ENCODE results near the gene LRCOL1.

Gene LRCOL1

GRCh38 chr12:132632521-132633228 lies 22.3 kb upstream of the LRCOL1 start:
- H3K79me2 ChIP-seq (ENCODE audit: insufficient read depth, low read length): no peaks in the 10 kb centered on the region
- no peak for TF ChIP-seq EZH2 (IDR thresholded peaks at IDR 0.05; ENCODE audit: borderline replicate concordance, low read length)
- TF ChIP-seq CTCF (IDR thresholded peaks at IDR 0.05; ENCODE audit: low read length): no peak
- peaks cover 95% of the 10 kb centered on the region for H3K36me3 ChIP-seq (ENCODE audit: insufficient read depth, low read length)
- no peaks in the 10 kb centered on the region for H3K27me3 ChIP-seq (ENCODE audit: insufficient read depth, low read length)
- H3K4me2 ChIP-seq (ENCODE audit: low read length): no peak overlapping the region
- no peaks in the 10 kb centered on the region for H3K9me2 ChIP-seq (ENCODE audit: low read depth, low read length)
- H4K20me1 ChIP-seq (ENCODE audit: insufficient read depth, low read length): no peaks in the 10 kb centered on the region
- H3K27ac ChIP-seq (ENCODE audit: low read depth, low read length, poor library complexity, severe bottlenecking): no peak overlapping the region
- no peak overlapping the region for H3K4me3 ChIP-seq (ENCODE audit: low read depth, low read length, poor library complexity, severe bottlenecking)
- H2AFZ ChIP-seq (ENCODE audit: low read length): no peak overlapping the region
- H3K9ac ChIP-seq (ENCODE audit: low read length): no peak overlapping the region
- H3K9me3 ChIP-seq (ENCODE audit: low read length): no peaks in the 10 kb centered on the region
- no peaks in the 10 kb centered on the region for H3K4me1 ChIP-seq (ENCODE audit: insufficient read depth, low read length, severe bottlenecking)
- H3F3A ChIP-seq (ENCODE audit: insufficient read depth, low read length): no peaks in the 10 kb centered on the region

GRCh38 chr12:132631666-132632065 lies 21.3 kb upstream of the LRCOL1 start:
- Histone ChIP-seq H3K27me3 (ENCODE audit: insufficient read depth, low read length) (no peaks in the 10 kb centered on the region), H3K79me2 (ENCODE audit: insufficient read depth, low read length) (no peaks in the 10 kb centered on the region), H3K4me2 (ENCODE audit: low read length) (no peak overlapping the region), H3K4me1 (ENCODE audit: insufficient read depth, low read length, severe bottlenecking) (no peaks in the 10 kb centered on the region), H3F3A (ENCODE audit: insufficient read depth, low read length) (no peaks in the 10 kb centered on the region), H3K36me3 (ENCODE audit: insufficient read depth, low read length) (peaks cover 88% of the 10 kb centered on the region), H3K4me3 (ENCODE audit: low read depth, low read length, poor library complexity, severe bottlenecking) (no peak overlapping the region), H4K20me1 (ENCODE audit: insufficient read depth, low read length) (no peaks in the 10 kb centered on the region), H3K9me3 (ENCODE audit: low read length) (no peaks in the 10 kb centered on the region), H3K9me2 (ENCODE audit: low read depth, low read length) (no peaks in the 10 kb centered on the region), H3K9ac (ENCODE audit: low read length) (no peak overlapping the region), H3K27ac (ENCODE audit: low read depth, low read length, poor library complexity, severe bottlenecking) (no peak overlapping the region), H2AFZ (ENCODE audit: low read length) (no peak overlapping the region)
- no peak for TF ChIP-seq CTCF (IDR thresholded peaks at IDR 0.05; ENCODE audit: low read length)
- no peak for TF ChIP-seq EZH2 (IDR thresholded peaks at IDR 0.05; ENCODE audit: borderline replicate concordance, low read length)

- Histone ChIP-seq H3K79me2 (ENCODE audit: insufficient read depth, low read length) (no peaks in the 10 kb centered on the region), H3F3A (ENCODE audit: insufficient read depth, low read length) (no peaks in the 10 kb centered on the region), H2AFZ (ENCODE audit: low read length) (no peak overlapping the region), H3K9me3 (ENCODE audit: low read length) (no peaks in the 10 kb centered on the region), H3K27ac (ENCODE audit: low read depth, low read length, poor library complexity, severe bottlenecking) (no peak overlapping the region), H3K27me3 (ENCODE audit: insufficient read depth, low read length) (no peaks in the 10 kb centered on the region), H3K36me3 (ENCODE audit: insufficient read depth, low read length) (peaks cover 88% of the 10 kb centered on the region), H3K4me3 (ENCODE audit: low read depth, low read length, poor library complexity, severe bottlenecking) (no peak overlapping the region), H3K4me2 (ENCODE audit: low read length) (no peak overlapping the region), H3K4me1 (ENCODE audit: insufficient read depth, low read length, severe bottlenecking) (no peaks in the 10 kb centered on the region), H3K9me2 (ENCODE audit: low read depth, low read length) (no peaks in the 10 kb centered on the region), H4K20me1 (ENCODE audit: insufficient read depth, low read length) (no peaks in the 10 kb centered on the region), H3K9ac (ENCODE audit: low read length) (no peak overlapping the region)
- TF ChIP-seq EZH2 (IDR thresholded peaks at IDR 0.05; ENCODE audit: borderline replicate concordance, low read length): no peak
- no peak for TF ChIP-seq CTCF (IDR thresholded peaks at IDR 0.05; ENCODE audit: low read length)
Observed at GRCh38 chr12:132630672-132631071, 20.3 kb upstream of the LRCOL1 start.
